Osteocyte (in vitro differentiated cells): ENCODE measurements around the gene BANP. TPM values are rescaled to one million over a fixed set of nuclear protein-coding genes. Genes with fewer than 3 reads are reported as not detected.
"Not testable (repeated sequence)": the region's sequence is repeated elsewhere in the genome, so short reads cannot be mapped to it uniquely, and the experiment has no call there.

Source experiments
- DNase-seq: peaks from one replicate; pipeline ENCODE4 v3.0.0; 2021; ENCODE audit warnings: mixed read lengths; ENCODE audit not compliant: unreplicated experiment; ENCODE audit errors: extremely low spot score
- H3K27ac Mint-ChIP-seq: one replicate; pipeline ENCODE4 v1.8.0; 2021; ENCODE audit warnings: mild to moderate bottlenecking, mixed read lengths; ENCODE audit not compliant: unreplicated experiment
- H3K27me3 Mint-ChIP-seq: one replicate; pipeline ENCODE4 v1.8.0; 2021; ENCODE audit warnings: mixed read lengths; ENCODE audit not compliant: unreplicated experiment
- H3K36me3 Mint-ChIP-seq: one replicate; pipeline ENCODE4 v1.8.0; 2021; ENCODE audit warnings: mixed read lengths; ENCODE audit not compliant: unreplicated experiment
- H3K4me1 Mint-ChIP-seq: one replicate; pipeline ENCODE4 v1.8.0; 2021; ENCODE audit warnings: mixed read lengths; ENCODE audit not compliant: unreplicated experiment
- H3K4me3 Mint-ChIP-seq: one replicate; pipeline ENCODE4 v1.8.0; 2021; ENCODE audit warnings: mild to moderate bottlenecking, moderate library complexity, mixed read lengths; ENCODE audit not compliant: unreplicated experiment
- H3K9me3 Mint-ChIP-seq: one replicate; pipeline ENCODE4 v1.8.0; 2021; ENCODE audit warnings: mixed read lengths; ENCODE audit not compliant: unreplicated experiment
- total RNA-seq: library from RNA; stranded (reverse); gene quantifications from 2 replicates; pipeline ENCODE4 v1.2.1, GENCODE V29; 2021
- TF ChIP-seq, protein P1 (sequence below): fragments of 200-600 bp; sonication (generic); IDR thresholded peaks from 2 replicates; pipeline ENCODE4 v1.5.0; 2021; ENCODE audit warnings: antibody characterized with exemption, mild to moderate bottlenecking, moderate library complexity

BANP gene
- total RNA-seq, 1 donor from 2014 or later = 20.5 TPM

GRCh38 chr16:87926246-87927194, 24.7 kb upstream of the BANP start:
- Mint-ChIP-seq H3K4me3 (no peak overlapping the region), H3K27ac (no peak overlapping the region)

GRCh38 chr16:87927195-87927562, 24.1 kb upstream of the BANP start:
- Mint-ChIP-seq H3K4me1 (peaks cover 14% of the 10 kb centered on the region), H3K27ac (no peak overlapping the region), H3K4me3 (no peak overlapping the region), H3K27me3 (peaks cover 26% of the 10 kb centered on the region), H3K36me3 (no peaks in the 10 kb centered on the region), H3K9me3 (no peaks in the 10 kb centered on the region)
- TF ChIP-seq, protein P1, sequence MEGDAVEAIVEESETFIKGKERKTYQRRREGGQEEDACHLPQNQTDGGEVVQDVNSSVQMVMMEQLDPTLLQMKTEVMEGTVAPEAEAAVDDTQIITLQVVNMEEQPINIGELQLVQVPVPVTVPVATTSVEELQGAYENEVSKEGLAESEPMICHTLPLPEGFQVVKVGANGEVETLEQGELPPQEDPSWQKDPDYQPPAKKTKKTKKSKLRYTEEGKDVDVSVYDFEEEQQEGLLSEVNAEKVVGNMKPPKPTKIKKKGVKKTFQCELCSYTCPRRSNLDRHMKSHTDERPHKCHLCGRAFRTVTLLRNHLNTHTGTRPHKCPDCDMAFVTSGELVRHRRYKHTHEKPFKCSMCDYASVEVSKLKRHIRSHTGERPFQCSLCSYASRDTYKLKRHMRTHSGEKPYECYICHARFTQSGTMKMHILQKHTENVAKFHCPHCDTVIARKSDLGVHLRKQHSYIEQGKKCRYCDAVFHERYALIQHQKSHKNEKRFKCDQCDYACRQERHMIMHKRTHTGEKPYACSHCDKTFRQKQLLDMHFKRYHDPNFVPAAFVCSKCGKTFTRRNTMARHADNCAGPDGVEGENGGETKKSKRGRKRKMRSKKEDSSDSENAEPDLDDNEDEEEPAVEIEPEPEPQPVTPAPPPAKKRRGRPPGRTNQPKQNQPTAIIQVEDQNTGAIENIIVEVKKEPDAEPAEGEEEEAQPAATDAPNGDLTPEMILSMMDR = no peak
- no peak for DNase-seq

More at GRCh38 chr16:87926246-87927194, 24.7 kb upstream of the BANP start:
- Mint-ChIP-seq H3K36me3 (no peaks in the 10 kb centered on the region), H3K4me1 (peaks cover 17% of the 10 kb centered on the region), H3K9me3 (no peaks in the 10 kb centered on the region), H3K27me3 (peaks cover 26% of the 10 kb centered on the region)
- TF ChIP-seq, protein P1 = no peak
- no peak for DNase-seq

DNA sequence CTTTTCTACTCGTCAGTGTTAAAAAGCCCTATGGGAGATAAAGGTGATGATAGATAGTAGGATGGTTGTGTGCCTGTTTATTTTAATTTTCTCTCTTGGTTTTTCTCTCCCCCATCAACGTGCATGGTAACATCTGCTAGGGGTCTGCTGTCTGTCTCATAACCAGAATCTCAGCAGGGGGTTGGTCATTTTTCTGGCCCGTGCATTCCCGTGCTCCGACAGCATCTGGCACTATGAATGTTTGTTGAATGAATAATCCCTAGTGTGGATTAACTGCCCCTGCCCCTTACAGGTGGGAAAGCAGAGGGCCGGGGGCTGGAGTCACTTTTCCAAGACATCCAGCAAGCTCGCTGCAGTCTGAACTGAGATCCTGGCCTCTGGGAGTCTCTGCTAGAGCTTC, 21.2 kb upstream of the BANP start:
- Mint-ChIP-seq H3K9me3 (no peaks in the 10 kb centered on the region), H3K27ac (no peak overlapping the region), H3K36me3 (no peaks in the 10 kb centered on the region), H3K4me1 (peaks cover 8% of the 10 kb centered on the region), H3K4me3 (no peak overlapping the region), H3K27me3 (peaks cover 17% of the 10 kb centered on the region)
- no peak for DNase-seq
- TF ChIP-seq, protein P1 = no peak

- Mint-ChIP-seq H3K4me1 (peaks cover 8% of the 10 kb centered on the region), H3K9me3 (no peaks in the 10 kb centered on the region), H3K27ac (no peak overlapping the region), H3K4me3 (no peak overlapping the region), H3K36me3 (no peaks in the 10 kb centered on the region), H3K27me3 (peaks cover 12% of the 10 kb centered on the region)
- TF ChIP-seq, protein P1 = peak; percentile 37
- DNase-seq = no peak
These were observed 20.8 kb upstream of the BANP start for GRCh38 chr16:87930456-87930855.

DNA sequence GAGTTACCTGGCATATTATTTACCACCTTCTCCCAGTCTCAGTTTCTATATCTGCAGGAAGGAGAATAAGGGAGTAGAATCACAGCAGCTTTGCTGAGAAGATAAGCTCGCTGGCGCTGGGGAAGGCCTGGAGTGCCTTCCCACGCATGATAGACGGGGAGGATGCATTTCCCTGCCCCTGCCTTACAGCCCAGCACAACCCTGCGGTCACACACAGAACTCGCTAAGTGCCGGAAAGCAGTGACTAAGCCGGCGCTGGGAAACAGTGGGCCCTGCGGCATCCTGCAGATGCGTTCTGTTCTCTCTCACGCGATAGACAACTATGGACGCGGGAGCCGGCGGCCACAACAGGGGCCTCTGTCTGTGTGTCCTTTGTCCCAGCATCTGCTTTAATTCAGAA, 19.7 kb upstream of the BANP start:
- Mint-ChIP-seq H3K9me3 (no peaks in the 10 kb centered on the region), H3K4me3 (no peak overlapping the region), H3K27me3 (peaks cover 4% of the 10 kb centered on the region), H3K27ac (no peak overlapping the region), H3K36me3 (no peaks in the 10 kb centered on the region), H3K4me1 (peaks cover 8% of the 10 kb centered on the region)
- no peak for DNase-seq
- TF ChIP-seq, protein P1 = no peak

DNA sequence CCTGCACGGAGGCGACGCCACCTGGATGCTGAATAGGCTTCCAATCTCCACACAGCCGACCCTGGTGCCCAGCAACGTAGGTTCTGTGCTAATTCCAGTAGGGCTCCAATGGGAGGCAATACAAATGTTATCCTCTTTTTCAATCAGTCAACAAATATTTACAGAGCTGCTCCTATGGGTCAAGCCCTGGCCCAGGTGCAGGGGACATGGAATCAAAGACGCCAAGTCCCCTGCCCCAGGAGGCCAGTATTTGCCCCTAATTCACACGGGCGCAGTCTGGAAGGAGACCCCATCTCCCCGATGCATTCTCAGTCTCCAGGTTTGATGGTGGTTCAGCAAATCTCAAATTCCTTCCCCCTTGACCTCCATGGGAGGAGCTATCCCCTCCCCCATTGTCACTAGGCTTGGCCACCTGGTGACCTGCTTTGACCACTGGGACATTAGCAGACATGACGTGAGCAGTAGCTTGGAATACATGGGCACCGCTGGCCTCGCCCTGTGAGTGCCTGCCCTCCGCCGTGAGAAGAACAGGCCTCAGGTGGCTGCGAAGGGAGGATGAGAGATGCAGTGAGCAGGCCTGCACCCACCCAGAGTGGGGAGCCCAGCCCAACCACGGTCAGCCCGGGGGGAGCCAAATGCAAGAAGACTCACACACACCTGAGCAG, 18.6 kb upstream of the BANP start:
- H3K27me3 Mint-ChIP-seq, H3K9me3 Mint-ChIP-seq, H3K27ac Mint-ChIP-seq, DNase-seq, H3K36me3 Mint-ChIP-seq, H3K4me3 Mint-ChIP-seq, H3K4me1 Mint-ChIP-seq: not testable (repeated sequence)
